ENCODE measurements around the gene PITPNM1.
"Not testable (repeated sequence)": the region's sequence is repeated elsewhere in the genome, so short reads cannot be mapped to it uniquely, and the experiment has no call there.

PITPNM1 gene

DNA sequence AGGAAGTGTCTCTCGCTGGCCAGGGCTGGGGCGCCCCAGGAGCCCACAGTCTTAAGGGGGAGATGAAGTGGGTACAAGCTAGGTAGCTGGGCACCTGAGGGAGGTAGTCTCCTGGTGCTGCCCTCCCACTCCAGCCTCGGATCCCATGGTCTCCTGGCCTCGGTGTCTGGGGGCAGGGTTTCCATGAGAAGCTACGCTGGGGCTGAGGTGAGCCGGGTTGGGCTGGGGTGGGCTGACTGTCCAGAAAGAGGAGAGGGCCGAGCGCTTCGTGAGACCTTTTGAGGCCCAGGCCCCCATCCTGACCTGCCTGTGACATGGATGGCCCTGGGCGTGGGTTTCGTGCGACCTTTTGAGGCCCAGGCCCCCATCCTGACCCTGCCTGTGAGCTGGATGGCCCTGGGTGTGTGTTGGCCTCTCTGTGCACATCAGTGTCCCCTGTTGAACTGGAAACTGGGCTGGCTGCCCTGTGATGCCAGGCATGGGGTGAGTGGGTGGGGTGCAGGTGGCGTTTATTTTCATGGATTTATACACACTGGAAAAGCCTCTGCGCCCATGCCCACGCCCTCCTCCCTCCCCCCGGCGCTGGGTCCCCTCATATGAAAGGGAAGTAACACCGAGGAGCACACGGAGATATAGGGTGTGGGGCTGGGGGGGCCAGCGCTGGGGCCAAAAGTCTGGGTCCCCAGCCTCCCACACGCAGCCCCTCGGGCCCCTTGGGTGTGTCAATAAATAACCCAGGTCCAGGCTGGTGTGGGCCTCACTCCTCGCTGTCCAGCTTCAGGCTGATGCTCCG is 13.7 kb downstream of the PITPNM1 start:
- DNase-seq (ENCODE audit: low read depth in 2 of 3, low spot score in 1 of 3), result no peak

- no peak for DNase-seq (ENCODE audit: low read depth in 2 of 3, low spot score in 1 of 3)
These were observed 14.5 kb downstream of the PITPNM1 start for GRCh38 chr11:67490727-67491065.

GRCh38 chr11:67489885-67490726 is 15.1 kb downstream of the PITPNM1 start:
- no peak for DNase-seq (ENCODE audit: low read depth in 2 of 3, low spot score in 1 of 3)

DNA sequence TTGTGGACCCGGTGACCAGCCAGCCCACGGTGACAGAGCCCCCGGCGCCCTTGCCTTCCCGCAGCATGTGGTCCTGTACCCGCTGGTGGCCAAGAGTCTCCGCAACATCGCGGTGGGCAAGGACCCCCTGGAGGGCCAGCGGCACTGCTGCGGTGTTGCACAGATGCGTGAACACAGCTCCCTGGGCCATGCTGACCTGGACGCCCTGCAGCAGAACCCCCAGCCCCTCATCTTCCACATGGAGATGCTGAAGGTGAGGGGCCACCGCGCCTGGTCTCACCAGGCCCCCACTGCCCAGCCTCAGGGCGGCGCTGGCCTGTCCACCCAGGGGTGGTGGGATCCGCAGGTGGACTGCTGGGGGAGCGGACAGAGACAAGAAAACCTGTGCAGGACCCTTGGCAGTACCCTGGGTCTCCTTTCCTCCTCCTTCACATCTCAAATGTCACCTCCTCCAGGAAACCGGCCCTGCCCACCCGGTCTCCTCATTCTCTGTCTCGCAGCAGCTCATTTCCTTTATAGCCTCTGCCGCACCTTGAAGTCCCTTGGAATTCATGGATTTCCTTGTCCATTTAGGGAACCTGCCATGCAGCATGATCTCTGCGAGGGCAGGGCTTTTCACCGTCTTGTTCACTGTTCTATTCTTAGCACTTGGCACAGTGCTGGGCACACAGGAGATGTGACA is 15.8 kb downstream of the PITPNM1 start:
- DNase-seq (ENCODE audit: low read depth in 2 of 3, low spot score in 1 of 3), result no peak

GRCh38 chr11:67486481-67487195 is 18.5 kb downstream of the PITPNM1 start:
- no peak for DNase-seq (ENCODE audit: low read depth in 2 of 3, low spot score in 1 of 3)

- peak in 1 of 3 donors; percentile 66 for DNase-seq (ENCODE audit: low read depth in 2 of 3, low spot score in 1 of 3)
These were observed 19.2 kb downstream of the PITPNM1 start for GRCh38 chr11:67485873-67486361.

DNA sequence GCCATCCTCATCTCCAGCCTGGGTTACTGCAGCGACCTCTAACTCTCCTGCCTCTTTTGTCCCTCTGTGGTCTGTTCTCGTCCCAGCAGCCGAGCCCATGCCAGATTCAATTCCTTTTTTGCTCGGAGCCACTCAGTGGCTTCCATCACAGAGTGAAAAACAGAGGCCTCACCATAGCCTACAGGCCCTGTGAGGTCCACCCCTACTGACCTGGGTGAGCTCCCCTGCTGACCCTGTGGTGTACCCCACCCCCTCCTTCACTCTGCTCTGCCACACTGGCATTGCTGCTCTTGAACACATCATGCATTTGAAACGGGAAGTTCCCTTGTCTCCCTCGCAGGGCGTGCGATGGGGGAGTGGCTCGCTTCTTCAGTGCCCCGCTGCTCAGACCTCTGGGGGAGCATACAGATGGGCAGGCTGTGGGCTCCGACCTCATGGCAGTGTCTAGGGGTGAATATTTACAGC is 20.3 kb downstream of the PITPNM1 start:
- peak in 1 of 3 donors; percentile 64 for DNase-seq (ENCODE audit: low read depth in 2 of 3, low spot score in 1 of 3)

DNA sequence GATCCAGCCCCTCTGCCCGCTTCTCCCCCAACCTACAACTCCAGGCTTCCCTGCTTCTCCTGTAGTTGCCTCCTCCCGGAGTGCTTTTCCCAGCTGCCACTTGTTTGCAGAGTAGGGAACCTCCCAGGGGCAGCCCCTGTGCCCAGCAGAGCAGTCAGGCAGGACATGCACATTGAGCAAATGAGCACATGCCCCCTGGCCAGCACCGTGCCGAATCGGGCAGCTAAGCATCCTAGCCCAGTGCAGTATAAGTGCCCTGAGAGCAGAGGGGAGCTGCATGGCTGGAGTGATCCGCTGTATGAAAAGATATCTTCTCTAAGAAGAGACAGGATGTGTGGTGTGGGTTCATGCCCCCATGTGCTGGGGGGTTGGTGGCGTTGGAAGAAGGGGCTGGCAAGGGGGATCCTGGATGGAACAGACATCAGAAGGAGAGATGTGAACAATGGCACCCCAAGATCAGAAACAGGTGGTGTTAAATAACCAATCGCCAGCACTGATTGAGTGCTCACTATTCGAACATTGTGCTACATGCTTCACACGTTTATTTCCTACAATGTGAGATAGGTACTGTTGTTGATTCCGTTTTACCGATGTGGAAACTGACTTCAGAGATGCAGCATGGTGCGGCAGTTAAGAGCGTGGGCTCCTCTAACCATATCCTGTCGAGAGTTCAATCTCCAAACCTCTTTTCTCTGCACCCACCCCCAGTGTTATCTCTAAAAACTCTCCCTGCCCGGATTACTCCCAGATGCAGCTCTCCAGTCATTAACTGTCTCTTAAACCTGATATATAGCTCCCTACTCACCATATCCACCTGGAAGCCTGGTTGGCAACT is 21.1 kb downstream of the PITPNM1 start:
- DNase-seq (ENCODE audit: low read depth in 2 of 3, low spot score in 1 of 3), result no peak

- DNase-seq (ENCODE audit: low read depth in 2 of 3, low spot score in 1 of 3), result peak; percentile 96 to 98 (median 97)
These were observed 22.1 kb downstream of the PITPNM1 start, which contains the start of gene AIP for GRCh38 chr11:67482827-67483798. AIP (plus strand) TSS chr11:67483026; CDS start chr11:67483159, 133 bp downstream.

- no peak for DNase-seq (ENCODE audit: low read depth in 2 of 3, low spot score in 1 of 3)
These were observed 22.8 kb downstream of the PITPNM1 start for GRCh38 chr11:67482275-67482826.

- DNase-seq (ENCODE audit: low read depth in 2 of 3, low spot score in 1 of 3), result not testable (repeated sequence)
These were observed 27.7 kb downstream of the PITPNM1 start for GRCh38 chr11:67477344-67478050.

- not testable (repeated sequence) for DNase-seq (ENCODE audit: low read depth in 2 of 3, low spot score in 1 of 3)
These were observed 28.5 kb downstream of the PITPNM1 start for GRCh38 chr11:67476692-67477091.

DNA sequence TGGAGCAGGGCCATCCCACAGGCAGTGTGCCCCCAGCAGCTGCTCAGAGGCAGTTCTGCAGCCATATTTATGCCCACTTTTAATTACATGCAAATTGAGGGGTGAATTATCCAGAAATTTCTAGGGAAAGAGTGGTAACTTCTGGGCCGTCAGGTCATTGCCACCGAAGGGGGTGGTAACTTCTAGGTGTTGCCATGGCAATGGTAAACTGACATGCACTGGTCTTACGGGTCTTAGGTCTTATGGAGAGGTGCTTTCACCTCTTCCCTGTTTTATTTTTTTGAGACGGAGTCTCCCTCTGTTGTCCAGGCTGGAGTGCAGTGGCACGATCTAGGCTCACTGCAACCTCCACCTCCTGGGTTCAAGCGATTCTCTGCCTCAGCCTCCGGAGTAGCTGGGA is 32.3 kb downstream of the PITPNM1 start:
- DNase-seq (ENCODE audit: low read depth in 2 of 3, low spot score in 1 of 3), result no peak

GRCh38 chr11:67470337-67471002 is 34.7 kb downstream of the PITPNM1 start:
- DNase-seq (ENCODE audit: low read depth in 2 of 3, low spot score in 1 of 3), result no peak

GRCh38 chr11:67469508-67469811 is 35.7 kb downstream of the PITPNM1 start:
- DNase-seq (ENCODE audit: low read depth in 2 of 3, low spot score in 1 of 3), result no peak

DNA sequence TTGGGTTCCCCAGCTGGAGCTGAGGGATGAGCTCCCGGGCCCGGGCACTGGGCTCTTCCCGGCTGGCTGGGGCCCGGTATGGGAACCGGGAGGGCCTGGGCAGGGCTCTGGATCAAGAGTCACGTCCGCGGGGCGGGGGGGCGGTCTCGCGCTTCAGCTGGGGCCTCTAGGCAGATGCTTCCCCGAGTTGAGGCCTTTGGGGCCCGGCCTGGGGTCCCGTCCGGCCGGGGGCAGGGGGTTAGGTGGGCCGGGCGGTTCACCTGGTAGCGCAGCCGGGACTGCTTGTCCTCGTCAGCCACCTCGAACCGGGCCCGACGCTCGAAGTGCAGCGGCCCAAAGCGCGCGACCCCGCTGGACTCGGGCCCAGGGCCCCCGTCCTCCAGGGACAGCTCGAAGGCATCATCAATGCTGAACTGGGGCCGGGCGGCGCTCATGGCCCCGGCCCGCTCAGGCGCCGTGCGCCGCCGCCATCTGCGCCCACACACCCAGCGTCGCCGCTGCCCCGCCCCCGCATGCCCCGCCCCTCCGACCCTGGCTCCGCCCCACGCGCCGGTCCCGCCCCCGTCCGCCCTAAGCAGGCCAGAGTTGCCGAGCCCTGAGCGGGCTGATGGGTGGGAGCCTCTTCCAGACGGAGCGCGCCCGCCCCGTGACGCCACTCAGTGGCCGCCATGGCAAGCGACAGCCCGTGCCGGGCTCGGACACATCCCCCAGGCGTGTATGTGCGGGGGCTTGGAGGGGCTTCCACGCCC is 36.2 kb downstream of the PITPNM1 start, which contains the start of gene TMEM134:
TMEM134 (minus strand) TSS at position 493 of the 749 bp plus-strand sequence; CDS start at position 434, 59 bp downstream.
- DNase-seq (ENCODE audit: low read depth in 2 of 3, low spot score in 1 of 3), result peak; percentile 89 to 93 (median 90)

GRCh38 chr11:67468456-67468758 is 36.8 kb downstream of the PITPNM1 start:
- no peak for DNase-seq (ENCODE audit: low read depth in 2 of 3, low spot score in 1 of 3)
